CD4-positive, alpha-beta T cell treated with Interleukin-21 for 1 hour (primary cell): ENCODE data around the gene DGKD.

Source experiments
- DNase-seq: peaks from one replicate; pipeline ENCODE4 v3.0.0-alpha.2; 2020

The DGKD gene

GRCh38 chr2:233464056-233464455 is 109.8 kb downstream of the DGKD start:
- DNase-seq = no peak

- DNase-seq = no peak
Measured at GRCh38 chr2:233464531-233465240, 110.4 kb downstream of the DGKD start.

DNA sequence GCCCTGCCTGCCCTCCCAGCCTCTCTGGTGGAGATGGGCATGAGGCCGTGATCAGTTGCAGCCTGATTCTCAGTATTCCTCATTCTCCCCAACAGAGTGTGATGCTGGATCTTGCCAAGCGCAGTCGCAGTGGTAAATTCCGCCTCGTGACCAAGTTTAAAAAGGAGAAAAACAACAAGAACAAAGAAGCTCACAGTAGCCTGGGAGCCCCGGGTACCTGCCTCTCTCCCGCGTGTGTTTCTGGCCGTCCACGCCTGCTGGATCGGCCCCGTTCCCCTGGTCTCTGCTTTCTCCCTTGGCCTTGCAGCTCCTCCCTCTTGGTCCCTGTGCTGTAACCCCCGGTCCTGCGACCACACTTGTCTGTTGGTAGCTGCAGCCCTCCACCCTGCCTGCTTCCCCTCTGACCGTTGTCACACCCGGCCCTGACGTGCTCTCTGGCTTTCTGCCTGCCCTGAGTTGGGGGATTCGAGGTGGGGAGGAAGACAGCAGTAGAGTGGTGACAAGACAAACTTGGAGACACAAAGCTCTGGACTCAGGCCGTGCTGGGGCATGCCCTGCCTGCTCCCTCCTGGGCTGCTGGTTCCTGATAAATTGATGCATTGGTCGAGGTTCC is 112.8 kb downstream of the DGKD start:
- DNase-seq = no peak

- DNase-seq = no peak
Measured at GRCh38 chr2:233468047-233468740, 113.9 kb downstream of the DGKD start.

- DNase-seq = no peak
Measured at GRCh38 chr2:233468741-233469110, 114.4 kb downstream of the DGKD start.

DNA sequence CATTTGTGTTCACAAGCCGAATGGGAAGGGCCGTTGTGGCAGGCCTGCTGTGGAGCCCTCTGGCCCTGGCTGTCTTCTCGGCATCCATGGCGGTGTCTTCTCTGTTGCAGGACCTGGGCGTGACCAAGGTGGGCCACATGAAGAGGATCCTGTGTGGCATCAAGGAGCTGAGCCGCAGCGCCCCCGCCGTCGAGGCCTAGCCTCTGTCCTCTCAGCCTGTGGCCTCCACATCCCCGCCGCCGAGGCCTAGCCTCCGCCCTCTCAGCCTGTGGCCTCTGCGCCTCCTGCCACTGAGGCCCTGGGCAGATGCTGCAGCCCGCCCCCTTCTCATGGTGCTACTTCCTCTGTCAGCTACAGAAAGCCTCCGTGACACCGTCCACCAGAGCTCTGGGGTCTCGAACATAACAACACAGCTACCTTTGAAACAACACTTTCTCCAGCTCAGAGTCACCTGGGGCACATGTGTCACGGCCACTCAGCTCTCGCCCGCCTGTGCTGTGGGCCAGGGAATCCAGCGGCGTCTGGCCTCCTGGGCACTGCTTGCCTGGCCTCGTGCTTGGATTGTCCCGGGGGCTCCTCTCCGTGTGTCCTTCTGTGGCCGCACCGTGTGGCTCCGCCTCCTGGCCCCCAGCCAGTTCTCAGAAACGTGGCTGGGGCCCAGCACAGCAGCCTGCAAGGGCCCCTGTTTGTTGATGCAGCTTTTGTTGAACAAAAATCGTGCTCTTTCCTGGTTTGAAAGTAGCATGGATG is 115.1 kb downstream of the DGKD start:
- DNase-seq = no peak

- DNase-seq = no peak
Measured at GRCh38 chr2:233470011-233470687, 115.9 kb downstream of the DGKD start.

DNA sequence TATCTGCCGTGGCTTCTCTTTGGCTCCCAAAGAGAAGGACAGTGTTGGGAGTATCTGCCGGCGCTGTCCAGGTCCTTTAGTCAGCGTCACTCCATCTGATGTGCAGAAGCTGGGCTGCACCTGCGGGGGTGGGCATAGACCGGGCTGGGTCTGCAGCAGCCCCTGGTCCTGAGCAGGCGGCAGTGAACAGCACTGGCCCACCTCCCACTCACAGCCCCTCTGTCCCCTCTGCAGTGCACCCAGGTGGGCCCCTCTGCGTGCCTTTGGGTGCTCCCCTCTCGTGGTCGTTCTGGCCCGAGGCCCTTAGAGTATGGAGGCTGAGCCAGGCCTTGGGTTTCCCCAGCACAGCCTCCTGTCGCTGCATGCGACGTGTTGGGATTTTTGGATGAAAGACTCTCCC is 116.5 kb downstream of the DGKD start:
- no peak for DNase-seq

- DNase-seq = no peak
Measured at GRCh38 chr2:233471291-233472035, 117.2 kb downstream of the DGKD start.

GRCh38 chr2:233473386-233473791 is 119.1 kb downstream of the DGKD start:
- DNase-seq = no peak

GRCh38 chr2:233473878-233474277 is 119.6 kb downstream of the DGKD start:
- no peak for DNase-seq

GRCh38 chr2:233474308-233475160 is 120.2 kb downstream of the DGKD start:
- DNase-seq = no peak

DNA sequence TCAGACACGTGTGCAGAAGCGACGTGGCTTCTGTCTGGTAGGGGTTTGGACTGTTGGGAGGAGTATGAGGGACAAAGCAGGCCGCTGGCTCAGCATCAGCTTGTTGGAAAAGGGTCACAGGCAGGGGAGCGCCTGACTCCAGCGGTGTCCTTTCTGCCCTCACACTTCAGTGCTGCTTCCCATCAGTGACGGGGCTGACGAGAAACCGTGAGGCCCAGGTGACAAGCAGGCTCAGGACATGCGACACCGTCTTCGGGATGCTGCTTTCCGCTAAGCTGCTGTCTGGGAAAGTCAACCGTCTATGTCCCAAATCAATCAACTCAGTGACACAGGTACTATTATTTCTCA is 121.7 kb downstream of the DGKD start:
- no peak for DNase-seq

GRCh38 chr2:233476651-233477547 is 122.6 kb downstream of the DGKD start:
- DNase-seq = no peak

GRCh38 chr2:233477548-233478433 is 123.5 kb downstream of the DGKD start:
- no peak for DNase-seq

GRCh38 chr2:233479616-233480489 is 125.6 kb downstream of the DGKD start:
- DNase-seq = no peak

DNA sequence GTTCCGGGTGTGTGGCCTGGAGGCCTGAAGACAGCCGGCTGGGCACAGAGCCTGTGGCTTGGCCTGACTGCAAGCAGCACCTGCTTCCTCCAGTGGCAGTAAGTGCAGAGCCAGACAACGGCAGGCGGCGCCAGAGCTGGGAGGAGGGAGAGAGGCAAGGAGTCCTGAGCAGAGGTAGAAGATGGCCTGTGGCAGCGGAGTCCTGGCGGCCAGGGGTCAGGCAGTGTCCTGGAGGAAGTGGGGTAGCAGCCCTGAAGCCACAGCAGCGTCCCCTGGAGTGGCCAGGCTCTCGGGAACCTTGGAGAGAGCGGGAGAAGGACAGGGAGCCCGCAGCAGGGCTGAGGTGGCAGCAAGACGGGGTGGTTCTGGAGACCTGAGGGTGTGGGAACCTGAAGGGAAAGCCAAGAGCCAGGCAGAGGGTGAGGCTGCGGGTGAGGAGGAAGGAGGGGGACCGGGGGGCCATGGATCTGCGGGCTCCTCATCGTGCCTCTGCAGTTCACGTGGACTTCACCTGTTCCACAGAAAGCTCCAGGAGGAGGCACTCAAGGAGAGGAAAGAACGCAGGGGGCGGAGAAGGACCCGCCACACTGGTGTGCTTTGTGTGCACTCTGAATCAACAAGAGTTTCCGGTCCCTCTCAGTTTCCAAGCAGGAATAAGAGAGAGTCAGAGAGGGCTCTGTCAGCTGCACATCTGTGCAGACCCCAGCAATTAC is 126.4 kb downstream of the DGKD start:
- no peak for DNase-seq
